GM19351 (cell line): ENCODE measurements around the gene STXBP6.

Source experiments
- ATAC-seq: cut with Tn5 transposase; IDR thresholded peaks from one replicate; pipeline ENCODE4 v1.9.1; 2021; ENCODE audit warnings: mild to moderate bottlenecking, moderate library complexity; ENCODE audit not compliant: unreplicated experiment

The STXBP6 gene

GRCh38 chr14:24866067-24866639, 183.8 kb downstream of the STXBP6 start:
- no peak for ATAC-seq

- no peak for ATAC-seq
These were observed 185.8 kb downstream of the STXBP6 start for GRCh38 chr14:24863968-24864684.

DNA sequence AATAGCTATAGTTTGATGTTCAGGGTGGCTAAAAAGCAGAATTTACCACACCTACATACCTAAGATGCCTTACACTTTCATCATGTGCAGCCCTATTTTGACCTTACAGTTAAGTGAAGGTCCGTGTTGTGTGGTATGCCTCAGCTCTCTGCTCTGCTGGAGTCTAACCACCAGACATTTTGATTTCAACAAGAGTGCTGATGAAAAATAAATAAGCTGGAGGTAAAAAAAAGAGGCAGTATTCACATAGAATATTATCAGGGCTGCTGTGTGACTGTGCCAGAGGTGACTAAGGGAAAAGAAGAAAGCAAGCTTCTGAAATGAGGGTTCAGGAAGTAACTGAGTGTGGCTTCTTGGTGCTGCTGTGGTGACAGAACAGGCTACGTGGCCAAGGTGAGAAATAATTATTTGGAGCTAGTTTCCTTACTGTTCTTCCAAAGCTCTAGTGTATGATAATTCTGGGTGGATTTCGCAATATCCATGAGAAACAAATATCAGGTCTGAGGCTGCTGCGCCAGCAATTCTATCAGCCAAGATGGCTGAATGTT, 188.8 kb downstream of the STXBP6 start:
- no peak for ATAC-seq

DNA sequence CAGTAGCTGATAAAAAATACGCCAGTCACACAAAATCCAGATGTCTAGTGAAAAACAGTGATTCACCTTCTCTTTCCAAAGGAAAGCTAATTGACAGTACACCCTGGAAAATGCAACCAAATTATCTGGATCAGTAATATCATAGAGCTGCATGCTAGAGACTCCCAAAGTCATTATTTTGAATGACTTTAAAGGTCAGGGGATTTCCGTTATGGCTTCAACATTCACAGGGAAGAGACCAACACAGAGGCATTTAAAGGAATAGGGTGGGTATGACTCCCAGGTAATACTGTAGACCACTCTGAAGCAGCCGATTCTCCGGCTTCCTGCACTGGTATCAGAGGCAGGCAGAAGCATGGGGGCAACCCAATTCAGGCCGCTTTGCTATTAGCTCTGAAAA, 190.4 kb downstream of the STXBP6 start:
- no peak for ATAC-seq

- ATAC-seq: no peak
These were observed 191.3 kb downstream of the STXBP6 start for GRCh38 chr14:24858684-24859083.

- no peak for ATAC-seq
These were observed 191.9 kb downstream of the STXBP6 start for GRCh38 chr14:24858052-24858451.

GRCh38 chr14:24857277-24857676, 192.7 kb downstream of the STXBP6 start:
- ATAC-seq: no peak

GRCh38 chr14:24853446-24853845, 196.5 kb downstream of the STXBP6 start:
- ATAC-seq: no peak

GRCh38 chr14:24852312-24853060, 197.5 kb downstream of the STXBP6 start:
- ATAC-seq: no peak

- ATAC-seq: no peak
These were observed 198.1 kb downstream of the STXBP6 start for GRCh38 chr14:24851837-24852236.

- no peak for ATAC-seq
These were observed 198.5 kb downstream of the STXBP6 start for GRCh38 chr14:24851406-24851805.

- no peak for ATAC-seq
These were observed 199.9 kb downstream of the STXBP6 start for GRCh38 chr14:24850072-24850471.

- ATAC-seq: no peak
These were observed 200.5 kb downstream of the STXBP6 start for GRCh38 chr14:24849471-24849870.

DNA sequence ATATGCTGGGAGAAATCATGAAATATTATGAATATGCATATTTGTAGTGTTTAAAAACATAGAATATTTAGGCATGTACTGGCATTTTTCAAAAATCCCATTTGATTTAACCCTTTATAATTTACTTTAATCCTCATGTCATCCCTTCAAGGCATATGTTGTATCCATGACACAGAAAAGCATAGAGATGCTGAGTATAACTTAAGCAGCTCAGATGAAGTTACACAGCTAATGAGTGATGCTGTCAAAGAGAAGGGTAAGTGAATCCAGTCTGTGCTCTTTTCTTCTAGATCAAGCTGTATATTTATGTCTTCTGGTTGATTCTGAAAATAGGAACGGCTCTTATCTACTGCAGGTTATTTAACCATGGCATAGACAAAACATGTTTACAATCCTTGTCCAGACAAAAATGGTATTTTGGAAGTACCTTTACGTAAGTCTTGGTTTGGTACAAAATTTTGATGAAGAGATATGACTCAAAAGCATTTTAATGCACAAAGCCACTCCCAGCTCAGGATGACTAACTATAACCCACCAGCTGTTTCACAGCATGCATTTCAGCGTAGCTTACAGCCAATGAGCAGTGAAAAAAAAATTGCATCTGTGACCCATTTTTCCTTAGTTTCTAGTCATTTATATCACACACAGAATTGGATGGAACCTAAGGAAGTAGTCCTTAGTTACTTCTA, 201.7 kb downstream of the STXBP6 start:
- ATAC-seq: no peak

GRCh38 chr14:24847568-24848095, 202.3 kb downstream of the STXBP6 start:
- no peak for ATAC-seq

DNA sequence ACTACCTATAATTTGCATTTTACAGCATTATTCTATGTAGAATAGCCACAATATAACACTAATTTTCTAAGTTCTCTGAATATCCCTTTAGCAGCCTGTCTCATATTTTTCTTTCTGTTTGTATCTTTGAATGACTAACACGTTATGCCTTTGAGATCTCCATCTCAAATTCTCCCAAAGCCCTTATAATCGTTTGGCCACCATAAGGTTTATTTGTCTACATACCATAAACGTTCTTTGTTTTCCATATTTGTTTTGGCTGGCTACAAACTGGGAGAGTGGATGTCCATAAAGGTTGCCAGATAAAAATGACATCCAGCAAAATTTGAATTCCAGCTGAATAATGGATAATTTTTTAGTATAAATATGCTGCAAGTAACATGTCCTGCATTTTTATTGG, 203.7 kb downstream of the STXBP6 start:
- no peak for ATAC-seq

DNA sequence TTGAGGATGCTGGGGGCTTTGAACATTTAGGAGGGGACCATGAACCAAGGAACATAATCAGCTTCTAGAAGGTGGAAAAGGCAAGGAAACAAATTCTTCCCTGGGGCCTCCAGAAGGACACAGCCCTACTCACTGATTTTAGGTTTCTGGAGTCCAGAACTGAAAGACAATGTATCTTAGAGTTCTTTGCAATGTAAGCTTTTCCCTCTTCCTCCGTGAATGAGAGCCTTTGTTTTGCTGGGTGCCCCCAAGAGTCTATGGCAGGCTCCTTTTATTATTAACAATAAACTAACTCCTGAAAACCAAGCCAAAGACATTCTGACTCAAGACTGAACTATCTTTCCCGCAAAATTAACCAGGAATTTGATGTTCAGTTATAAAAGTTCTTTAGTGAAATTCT, 204.1 kb downstream of the STXBP6 start:
- no peak for ATAC-seq

GRCh38 chr14:24844011-24844410, 205.9 kb downstream of the STXBP6 start:
- no peak for ATAC-seq

DNA sequence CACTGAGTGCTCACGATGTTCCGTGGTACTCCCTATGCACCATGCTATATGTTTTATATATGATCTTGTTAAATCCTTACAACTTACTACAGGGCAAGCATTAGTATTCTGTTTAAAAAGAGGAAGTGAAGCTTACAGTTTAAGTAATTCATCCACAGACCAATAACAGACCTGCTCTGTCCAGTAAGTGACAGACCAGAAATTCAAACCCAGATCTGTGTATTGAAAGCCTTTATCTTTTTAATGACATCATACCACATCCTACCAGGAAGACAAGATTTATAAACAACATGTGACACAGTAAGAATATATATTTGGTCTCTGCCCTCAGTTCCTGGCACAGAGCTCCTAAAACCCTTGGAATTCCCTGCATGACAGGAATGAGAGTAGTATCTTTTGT, 206.5 kb downstream of the STXBP6 start:
- peak; percentile 97 for ATAC-seq

DNA sequence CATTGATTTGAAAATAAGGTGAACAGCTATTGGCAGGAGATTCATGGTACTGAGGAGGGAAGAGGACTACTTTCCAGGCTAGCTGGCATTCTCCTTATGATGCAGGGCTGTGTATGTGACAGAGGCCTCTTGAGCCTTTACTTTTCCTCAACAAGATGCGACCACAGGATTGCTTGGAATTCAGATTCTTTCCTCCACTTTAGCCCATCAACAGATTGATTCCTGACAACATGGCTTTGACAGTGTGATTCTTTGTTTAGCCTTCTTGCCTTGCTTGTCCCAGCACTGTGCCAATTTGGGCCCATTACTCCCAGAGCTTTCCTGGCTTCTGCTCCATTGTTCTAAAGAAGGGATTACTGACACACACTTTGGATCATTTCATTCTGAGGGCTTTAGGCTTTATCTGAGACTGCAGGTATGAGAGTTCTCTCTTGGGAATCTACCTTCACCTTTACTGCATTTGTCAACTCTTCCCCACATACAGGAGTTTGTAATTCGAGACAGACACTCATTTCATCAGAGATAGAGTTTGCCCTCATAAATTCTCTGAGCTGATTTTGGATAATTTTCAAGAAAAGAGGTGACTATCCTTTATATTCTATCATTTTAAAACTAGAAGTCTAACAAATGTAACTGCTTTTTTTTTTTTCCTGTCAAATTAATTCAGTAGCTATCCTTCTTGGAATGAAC, 209.6 kb downstream of the STXBP6 start:
- ATAC-seq: no peak
